22Rv1 (cell line): ENCODE data around the gene LUC7L2.

ENCODE experiments used
- ZFX ChIP-seq: fragments of 450-650 bp; IDR thresholded peaks from 2 replicates; pipeline ENCODE4 v1.6.1; 2017; ENCODE audit warnings: antibody characterized with exemption, borderline replicate concordance
- TF ChIP-seq, protein P1 (sequence below): fragments of 450-650 bp; IDR thresholded peaks from 2 replicates; pipeline ENCODE4 v1.5.1; 2017; ENCODE audit warnings: mild to moderate bottlenecking

DNA sequence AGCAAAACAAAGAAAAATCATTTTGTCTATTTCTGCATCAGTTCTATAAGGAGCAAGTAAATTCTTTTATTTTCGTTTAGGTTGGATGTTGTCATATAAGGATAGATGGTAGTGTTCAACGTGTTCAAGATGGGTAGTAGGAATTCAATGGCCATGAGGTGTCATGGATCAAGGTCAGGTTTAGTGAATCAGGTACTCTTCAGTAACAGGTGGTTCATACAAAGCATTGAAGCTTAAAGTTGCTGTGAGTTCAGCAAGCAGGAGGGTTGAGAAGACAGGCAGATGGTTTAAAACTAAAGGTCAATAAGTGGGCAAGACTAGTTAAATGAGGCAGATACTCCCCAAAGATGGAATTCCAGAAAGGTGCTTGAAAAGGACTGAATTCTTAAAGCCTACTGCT is 5.6 kb downstream of the LUC7L2 start:
- TF ChIP-seq, protein P1, sequence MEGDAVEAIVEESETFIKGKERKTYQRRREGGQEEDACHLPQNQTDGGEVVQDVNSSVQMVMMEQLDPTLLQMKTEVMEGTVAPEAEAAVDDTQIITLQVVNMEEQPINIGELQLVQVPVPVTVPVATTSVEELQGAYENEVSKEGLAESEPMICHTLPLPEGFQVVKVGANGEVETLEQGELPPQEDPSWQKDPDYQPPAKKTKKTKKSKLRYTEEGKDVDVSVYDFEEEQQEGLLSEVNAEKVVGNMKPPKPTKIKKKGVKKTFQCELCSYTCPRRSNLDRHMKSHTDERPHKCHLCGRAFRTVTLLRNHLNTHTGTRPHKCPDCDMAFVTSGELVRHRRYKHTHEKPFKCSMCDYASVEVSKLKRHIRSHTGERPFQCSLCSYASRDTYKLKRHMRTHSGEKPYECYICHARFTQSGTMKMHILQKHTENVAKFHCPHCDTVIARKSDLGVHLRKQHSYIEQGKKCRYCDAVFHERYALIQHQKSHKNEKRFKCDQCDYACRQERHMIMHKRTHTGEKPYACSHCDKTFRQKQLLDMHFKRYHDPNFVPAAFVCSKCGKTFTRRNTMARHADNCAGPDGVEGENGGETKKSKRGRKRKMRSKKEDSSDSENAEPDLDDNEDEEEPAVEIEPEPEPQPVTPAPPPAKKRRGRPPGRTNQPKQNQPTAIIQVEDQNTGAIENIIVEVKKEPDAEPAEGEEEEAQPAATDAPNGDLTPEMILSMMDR: no peak
- TF ChIP-seq ZFX: no peak
